IPS DF 19.7 (cell line): ENCODE data around the gene GCH1.
"Not testable (repeated sequence)": the region's sequence is repeated elsewhere in the genome, so short reads cannot be mapped to it uniquely, and the experiment has no call there.

Experiments used
- DNase-seq: peaks from one replicate; pipeline ENCODE4 v3.0.0-alpha.2; 2013; ENCODE audit warnings: low read depth, low spot score

Gene GCH1

DNA sequence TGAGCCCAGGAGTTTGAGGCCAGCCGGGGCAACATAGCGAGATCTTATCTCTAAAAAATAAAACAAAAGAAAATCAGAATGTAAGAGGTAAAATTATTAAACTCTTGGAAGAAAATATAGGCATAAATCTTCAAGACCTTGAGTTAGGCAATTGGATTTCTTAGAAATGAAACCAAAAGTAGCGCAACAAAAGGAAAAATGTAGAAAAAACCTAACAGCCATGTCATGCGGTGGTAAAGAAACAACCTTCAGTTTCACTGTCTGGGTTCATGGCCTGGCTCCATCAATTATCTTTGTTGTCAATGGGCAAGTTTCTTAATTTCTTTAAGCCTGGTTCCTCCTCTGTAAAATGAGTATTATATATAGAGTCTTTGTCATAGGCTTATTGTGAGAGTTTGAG, 5.6 kb upstream of the GCH1 start:
- no peak for DNase-seq

DNA sequence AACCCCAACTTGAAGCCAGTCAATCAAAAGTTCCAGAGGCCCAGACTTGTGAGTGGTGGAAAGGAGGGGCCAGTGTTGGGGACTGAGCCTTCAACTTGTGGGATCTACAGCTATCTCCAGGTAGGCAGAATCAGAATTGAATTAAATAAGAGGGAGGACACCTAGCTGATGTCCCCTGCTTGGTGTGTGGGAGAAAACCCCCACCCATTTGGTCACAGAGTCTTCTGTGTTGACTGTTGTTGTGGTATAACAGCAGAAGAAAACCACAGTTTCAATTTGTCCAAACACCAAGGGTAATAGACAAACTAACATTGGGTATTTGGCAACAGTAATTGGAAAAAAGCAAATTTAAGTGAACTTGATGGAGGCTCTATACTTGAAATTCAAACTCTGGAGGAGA, 3.4 kb upstream of the GCH1 start:
- DNase-seq, result no peak

DNA sequence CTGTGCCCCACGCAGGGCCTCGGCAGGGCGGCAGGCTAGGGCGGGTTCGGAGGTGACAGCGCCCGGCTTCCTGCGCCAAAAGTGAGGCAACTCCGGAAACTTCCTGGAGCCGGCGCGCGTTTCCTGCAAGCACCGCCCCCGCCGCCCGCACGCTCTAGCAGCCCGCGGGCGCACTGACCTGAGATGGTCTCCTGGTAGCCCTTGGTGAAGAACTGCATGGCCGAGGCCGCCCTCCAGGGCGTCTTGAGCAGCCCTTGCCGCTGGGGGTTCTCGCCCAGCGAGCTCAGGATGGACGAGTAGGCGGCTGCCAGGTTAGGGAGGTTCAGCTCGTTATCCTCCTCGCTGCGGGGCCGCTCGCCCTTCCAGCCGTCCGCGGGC, 494 bp downstream of the GCH1 start:
- DNase-seq, result no peak

DNA sequence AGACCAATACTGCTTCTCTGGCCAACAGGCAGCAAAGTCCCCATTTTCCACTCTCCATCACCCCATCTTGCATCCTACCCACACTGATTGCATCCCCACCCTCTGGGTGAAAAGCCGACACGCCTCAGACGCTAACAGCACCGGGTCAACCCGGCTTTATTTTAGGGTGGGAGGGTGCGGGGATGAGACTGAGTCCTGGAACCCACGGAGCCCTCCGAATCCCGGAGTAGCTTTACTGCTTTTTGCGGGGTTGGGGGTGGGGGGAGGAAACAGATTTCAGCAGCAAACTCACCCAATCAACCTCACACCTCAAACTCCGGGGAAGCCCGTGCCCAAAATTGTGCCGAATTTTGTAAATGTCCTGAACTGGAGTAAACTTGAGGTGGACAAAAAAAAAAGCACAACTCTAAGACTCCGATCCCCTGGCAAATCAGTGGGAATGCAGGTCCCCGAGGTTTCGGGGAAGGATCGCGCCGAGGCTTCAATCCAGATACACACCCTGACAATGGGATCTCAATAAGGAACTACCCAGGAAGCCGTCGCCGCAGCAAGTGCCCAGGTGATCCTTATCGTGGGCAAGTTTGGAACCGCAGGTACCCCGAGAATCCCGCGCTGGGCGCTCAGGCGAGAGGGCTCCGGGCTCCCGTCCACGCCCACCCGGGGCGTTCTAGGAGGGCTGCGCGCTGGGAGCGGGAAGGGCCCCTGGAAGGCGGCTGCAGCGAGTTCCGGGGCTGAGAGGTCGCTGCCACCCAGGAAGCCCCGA, 1.1 kb downstream of the GCH1 start:
- no peak for DNase-seq

DNA sequence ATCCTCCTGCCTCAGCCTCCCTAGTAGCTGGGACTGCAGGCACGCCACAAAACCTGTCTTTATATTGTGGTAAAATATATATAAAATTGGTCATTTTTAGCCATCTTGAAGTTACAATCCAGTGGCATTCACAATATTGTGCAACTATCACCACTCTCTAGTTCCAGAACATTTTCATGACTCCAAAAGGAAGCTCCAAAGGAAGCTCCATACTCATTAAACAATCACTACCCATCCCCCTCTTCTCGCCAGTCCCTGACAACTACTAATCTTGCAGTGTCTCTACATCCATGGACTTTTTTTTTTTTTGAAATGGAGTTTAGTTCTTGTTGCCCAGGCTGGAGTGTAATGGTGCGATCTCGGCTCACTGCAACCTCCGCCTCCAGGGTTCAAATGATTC, 3.1 kb downstream of the GCH1 start:
- DNase-seq, result no peak

DNA sequence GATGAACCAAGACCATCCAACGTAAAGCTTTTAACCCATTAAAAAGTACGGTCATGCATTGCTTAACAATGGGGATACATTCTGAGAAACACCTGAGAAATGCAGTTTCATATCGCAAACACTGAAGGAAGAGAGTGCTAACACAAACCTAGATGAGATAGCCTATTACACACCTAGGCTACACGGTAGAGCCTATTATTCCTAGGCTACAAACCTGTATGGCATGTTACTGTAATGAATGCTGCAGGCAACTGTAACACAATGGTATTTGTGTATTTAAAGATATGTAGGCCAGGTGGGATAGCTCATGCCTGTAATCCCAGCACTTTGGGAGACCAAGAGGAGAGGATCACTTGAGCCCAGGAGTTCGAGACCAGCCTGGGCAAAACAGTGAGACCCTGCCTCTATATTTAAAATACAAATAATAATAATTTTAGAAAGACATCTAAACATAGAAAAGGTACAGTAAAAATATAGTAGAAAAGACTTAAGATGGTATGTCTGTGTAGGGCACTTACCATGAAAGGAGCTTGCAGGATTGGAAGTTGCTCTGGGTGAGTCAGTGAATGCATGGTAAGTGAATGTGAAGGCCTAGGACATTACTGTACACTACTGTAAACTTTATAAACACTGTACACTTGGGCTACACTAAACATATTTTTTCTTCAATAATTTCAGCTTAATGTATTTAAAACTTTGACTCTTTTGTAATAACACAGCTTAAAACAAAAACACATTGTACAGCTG, 4.6 kb downstream of the GCH1 start:
- DNase-seq, result not testable (repeated sequence)

DNA sequence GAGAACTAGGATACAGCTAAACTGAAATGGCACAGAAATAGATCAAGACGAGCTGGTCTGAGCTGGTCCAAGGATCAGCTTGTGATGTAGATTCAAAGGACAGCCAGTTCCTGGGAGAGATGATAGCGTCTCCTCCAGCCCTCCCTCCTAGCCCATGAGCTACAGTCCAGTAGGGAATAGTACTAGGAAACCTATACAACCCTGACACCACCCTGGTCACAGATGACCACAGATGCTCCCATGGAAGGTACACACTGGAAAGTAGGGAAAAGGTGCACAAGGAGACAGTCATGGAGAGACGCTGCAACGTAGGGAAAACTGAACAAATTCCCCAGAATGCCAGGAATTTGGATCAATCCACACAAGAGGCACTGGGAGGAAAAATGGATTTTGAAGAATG, 6.9 kb downstream of the GCH1 start:
- no peak for DNase-seq

DNA sequence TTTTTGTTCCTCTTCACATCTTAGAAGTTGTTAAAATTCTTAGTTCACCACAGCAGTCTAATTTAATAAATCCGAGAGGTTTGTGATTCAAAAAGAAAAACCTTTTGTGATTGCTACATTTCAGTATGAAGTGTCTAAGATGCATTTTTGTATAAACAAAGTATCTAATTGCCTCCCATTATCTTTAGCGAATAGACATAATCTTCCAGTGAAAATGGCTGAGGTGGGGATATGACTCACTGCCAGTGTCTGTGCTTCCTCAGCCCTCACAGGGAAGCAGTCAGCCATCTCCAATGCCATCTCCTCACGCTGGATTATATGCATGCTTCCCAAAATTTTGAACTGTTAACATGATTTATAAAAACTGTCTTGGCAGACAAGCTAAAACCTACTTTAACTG, 7.6 kb downstream of the GCH1 start:
- no peak for DNase-seq

DNA sequence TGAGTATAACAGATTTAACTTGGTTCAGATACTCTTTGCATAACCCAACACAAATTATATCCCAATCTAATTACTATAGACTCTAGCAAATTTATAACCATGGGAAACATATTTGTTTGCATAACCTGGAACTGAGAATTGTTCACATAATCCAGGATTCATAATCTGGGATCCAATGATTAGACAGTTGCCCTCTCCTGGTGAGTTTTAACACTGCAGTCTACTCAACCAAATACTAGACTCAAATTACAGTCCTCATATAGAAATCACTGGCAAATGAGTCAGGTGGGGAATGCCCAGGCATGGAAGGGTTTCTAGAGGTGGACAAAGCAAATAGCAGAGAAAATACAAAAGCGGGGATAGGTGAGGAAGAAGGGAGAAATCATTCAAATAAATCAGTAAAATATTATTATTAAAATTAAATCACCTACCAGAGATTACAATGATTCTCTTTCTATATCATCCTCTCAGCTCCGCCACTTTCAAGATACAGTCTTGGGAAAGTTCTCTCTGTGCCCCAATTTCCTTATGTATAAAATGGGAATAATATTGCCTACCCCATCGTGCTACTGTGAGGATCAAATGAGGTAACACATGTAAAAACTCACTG, 9.4 kb downstream of the GCH1 start:
- no peak for DNase-seq

DNA sequence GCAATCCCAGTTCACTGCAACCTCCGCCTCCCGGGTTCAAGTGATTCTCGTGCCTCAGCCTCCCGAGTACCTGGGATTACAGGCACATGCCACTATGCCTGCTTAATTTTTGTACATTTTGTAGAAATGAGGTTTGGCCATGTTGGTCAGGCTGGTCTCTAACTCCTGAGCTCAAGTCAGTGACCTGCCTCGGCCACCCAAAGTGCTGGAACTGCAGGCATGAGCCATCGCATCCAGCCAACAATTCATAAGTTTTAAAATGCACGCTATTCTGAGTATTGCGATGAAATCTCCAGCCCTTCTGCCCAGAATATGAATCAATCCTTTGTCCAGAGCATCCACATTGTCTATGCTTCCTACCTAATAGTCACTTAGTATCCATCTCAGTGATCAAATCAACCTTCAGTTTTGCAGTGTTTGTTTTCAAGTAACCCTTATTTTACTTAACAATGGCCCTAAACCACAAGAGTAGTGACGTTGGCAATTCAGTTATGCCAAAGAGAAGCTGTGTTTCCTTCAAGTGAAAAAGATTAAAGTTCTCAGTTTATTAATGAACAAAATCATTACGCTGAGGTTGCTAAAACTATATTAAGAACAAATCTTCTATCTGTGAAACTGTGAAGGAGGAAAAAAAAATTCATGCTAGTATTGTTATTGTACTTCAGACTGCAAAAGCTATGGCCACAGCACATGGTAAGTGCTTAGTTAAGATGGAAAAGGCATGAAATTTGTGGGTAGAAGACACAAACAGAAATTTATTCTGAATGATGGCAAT, 11.0 kb downstream of the GCH1 start:
- DNase-seq, result no peak

DNA sequence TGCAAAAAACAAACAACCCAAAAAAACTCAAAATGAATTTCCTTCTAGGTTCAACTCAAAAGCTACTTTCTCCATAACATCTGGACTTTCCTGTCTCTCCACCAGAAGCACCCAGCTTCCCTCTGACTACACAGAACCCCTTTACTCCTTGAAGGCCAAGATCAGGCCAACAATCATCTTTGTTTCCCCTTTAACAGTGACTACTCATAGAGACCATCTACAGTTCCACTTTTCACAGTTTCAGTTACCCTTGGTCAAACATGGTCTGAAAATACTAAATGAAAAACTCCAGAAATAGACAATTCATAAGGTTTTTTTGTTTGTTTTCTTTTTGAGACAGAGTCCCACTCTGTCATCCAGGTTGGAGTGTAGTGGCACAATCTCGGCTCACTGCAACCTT, 11.8 kb downstream of the GCH1 start:
- DNase-seq, result no peak

DNA sequence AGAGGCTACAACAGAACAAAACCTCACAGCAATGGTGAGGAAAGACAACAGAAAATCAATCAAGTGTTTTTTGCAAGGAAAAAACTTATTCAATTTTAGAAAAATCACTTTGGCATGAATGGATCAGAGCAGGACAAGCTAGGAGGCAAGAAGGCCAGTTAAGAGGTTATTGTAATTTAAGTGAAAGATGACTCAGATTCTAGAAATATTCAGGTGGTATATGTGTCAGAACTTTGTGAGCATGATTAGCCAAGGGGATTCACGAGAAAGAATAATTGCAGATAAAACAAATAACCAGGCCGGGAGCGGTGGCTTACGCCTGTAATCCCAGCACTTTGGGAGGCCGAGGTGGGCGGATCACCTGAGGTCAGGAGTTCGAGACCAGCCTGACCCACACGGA, 12.7 kb downstream of the GCH1 start:
- no peak for DNase-seq

DNA sequence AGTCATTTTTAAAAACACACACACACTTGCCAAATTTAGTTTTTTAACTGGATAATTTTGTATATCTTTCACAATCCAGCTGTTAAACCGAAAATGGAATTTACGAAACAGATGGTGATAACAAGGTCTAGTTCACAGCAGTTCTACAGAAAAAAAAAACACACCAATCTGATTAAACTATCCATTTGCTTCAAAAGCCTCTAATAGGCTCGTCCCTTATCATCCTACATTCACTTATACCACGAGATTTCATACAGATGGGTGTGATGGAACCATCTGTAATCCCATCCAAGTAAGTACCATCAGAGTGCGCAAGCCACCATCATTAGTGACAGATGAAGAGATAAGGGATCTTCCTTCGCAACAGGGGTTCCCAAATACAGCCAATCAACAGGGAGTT, 20.1 kb downstream of the GCH1 start:
- DNase-seq, result no peak

DNA sequence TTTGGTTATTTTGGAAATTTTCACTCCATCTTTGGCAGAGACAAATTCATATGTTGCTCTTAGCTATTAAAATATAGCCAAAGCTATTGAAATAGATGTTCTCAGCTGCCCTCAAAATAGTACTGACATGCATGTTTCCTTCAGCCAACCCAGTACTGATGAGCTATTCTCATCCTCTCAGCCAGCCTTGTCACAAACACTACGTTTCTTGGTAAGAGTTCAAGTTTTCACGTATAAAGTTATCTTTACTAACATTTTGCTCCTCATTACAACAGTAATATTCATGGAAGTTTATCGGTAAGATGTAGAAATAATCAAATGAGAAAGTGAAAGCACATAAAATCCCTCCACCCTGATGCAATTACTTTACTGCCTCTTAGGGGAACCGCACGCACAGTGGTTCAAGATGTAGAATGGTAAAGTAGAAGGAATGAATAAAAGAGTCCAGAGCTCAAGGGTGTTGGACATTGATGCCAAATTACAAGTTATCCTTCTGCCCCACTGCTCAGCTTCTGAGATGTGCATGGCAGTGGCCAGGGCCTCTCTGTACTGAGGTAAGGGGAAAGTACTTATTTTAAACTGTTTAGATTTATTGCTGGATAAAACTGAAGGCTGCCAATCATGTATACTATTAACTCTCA, 20.7 kb downstream of the GCH1 start:
- no peak for DNase-seq

DNA sequence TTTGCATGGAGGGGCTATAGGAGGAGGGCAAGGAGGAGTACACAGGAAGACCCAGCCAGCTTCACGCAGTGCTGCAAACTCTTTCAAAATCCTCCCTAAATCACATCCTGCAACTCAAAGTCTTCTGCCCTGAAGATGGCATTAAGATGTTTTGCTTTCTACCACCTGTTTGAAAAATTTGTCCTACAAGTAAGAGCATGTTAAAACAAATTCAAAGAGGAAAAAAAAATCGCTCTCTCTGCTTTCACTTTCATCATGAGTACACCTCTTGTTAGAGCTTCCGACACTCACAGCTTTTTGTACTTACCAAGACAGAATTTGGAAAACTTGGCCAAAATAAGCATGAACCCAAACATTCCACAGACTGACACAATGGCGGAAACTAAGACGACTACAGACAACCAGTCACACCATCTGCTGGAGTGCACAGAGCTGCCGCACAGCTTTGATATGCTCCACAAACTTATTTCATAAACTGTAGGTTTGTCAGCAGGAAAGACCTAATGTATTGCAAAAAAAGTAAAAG, 21.3 kb downstream of the GCH1 start:
- DNase-seq, result no peak

DNA sequence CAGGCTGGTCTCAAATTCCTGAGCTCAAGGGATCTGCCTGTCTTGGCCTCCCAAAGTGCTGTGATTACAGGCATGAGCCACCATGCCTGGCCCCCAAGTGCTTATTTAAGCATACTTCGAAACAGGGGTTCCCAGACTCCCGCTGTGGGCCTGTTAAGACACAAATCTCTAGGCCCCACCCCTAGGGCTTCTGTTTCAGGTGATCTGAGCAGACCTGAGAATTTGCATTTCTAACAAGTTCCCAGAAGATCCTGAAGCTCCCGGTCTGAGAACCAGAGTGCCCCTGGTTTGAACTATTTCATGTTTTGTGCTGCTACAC, 25.0 kb downstream of the GCH1 start:
- no peak for DNase-seq

DNA sequence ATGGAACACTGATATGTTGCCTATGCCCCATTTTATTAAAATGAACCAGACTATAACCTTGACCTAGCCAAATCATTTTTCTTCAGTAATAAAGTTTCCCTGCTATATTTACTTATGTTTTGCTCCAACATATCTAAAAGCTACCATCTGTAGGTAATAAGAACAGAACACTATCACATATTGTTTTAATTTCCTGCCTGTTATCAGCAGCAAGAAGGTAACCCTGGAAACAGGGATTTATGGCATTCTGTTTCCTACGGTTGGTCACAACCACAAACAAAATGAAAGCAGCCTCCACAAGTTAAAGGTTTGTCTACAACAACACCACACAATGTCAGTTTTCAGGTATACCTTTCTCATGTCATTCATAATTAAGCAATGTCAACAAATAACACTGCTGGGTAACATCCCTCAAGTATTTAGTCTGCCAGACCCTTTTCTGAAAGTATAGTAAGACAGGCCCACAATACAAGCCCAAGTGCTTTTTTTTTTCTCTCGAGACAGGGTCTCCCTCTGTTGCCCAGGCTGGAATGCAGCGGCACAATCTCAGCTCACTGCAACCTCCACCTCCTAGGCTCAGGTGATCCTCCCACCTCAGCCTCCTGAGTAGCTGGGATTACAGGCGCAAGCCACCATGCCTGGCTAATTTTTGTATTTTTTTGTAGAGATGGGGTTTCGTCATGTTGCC, 25.5 kb downstream of the GCH1 start:
- no peak for DNase-seq

DNA sequence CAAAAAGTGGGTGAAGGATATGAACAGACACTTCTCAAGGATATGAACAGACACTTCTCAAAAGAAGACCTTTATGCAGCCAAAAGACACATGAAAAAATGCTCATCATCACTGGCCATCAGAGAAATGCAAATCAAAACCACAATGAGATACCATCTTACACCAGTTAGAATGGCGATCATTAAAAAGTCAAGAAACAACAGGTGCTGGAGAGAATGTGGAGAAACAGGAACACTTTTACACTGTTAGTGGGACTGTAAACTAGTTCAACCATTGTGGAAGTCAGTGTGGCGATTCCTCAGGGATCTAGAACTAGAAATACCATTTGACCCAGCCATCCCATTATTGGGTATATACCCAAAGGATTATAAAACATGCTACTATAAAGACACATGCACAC, 27.0 kb downstream of the GCH1 start:
- DNase-seq, result not testable (repeated sequence)

DNA sequence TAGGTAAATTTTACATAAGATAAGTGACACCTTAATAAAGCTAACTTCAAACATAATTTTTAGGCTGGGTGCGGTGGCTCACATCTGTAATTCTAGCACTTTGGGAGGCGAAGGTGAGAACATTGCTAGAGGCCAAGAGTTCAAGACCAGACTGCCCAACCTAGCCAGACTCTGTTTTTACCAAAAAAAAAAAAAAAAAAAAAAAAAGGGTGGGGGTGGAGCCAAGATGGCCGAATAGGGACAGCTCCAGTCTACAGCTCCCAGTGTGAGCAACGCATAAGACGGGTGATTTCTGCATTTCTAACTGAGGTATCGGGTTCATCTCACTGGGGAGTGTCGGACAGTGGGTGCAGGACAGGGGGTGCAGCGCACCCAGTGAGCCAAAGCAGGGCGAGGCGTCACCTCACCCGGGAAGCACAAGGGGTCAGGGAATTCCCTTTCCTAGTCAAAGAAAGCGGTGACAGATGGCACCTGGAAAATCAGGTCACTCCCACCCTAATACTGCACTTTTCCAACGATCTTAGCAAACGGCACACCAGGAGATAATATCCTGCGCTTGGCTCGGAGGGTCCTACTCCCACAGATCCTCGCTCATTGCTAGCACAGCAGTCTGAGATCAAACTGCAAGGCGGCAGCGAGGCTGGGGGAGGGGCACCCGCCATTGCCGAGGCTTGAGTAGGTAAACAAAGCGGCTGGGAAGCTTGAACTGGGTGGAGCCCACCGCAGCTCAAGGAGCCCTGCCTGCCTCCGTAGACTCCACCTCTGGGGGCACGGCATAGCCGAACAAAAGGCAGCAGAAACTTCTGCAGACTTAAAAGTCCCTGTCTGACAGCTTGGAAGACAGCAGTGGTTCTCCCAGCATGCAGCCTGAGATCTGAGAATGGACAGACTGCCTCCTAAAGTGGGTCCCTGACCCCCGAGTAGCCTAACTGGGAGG, 32.2 kb downstream of the GCH1 start:
- not testable (repeated sequence) for DNase-seq

DNA sequence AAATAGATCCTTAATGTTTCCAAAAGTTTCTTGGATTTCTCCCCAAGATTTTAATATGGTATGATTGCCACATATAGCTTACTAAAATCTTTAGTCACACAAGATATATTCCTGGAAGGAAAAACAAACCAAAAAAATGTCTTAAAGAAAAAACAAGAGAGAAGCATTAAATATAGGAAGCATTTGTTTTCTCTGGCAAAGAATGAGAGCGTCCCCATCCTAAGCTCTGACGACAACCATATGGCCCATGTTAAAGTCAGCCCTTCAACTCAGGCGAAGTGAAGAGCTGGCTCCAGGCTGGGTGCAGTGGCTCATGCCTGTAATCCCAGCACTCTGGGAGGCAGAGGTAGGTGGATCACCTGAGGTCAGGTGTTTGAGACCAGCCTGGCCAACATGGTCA, 35.6 kb downstream of the GCH1 start:
- no peak for DNase-seq
